Measurements from ENCODE around the gene ZNF219.
"Not testable (repeated sequence)": the region's sequence is repeated elsewhere in the genome, so short reads cannot be mapped to it uniquely, and the experiment has no call there.

Gene ZNF219

DNA sequence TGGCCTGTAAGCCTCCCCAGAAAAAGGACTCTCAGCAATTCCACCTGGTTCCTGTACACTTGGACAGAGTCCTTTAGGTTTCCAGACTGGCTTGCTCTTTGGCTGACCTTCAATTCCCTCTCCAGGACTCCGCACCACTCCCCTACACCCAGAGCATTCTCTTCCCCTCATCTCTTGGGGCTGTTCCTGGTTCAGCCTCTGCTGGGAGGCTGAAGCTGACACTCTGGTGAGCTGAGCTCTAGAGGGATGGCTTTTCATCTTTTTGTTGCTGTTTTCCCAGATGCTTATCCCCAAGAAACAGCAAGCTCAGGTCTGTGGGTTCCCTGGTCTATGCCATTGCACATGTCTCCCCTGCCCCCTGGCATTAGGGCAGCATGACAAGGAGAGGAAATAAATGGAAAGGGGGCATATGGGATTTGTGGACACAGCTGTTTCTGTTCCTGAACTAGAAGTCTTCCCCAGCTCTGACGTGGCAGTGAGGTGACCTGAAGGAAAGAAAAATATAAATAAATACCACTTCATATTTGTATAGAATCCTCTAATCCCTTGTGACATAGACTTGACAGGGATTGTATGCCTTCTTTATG, 55.0 kb downstream of the ZNF219 start:
- no peak for DNase-seq (ENCODE audit: low read depth)

GRCh38 chr14:21042918-21043317, 55.5 kb downstream of the ZNF219 start:
- no peak for DNase-seq (ENCODE audit: low read depth)

GRCh38 chr14:21041676-21042433, 56.6 kb downstream of the ZNF219 start, which contains the start of gene RNASE7:
Gene RNASE7 (plus strand): TSS chr14:21042362. CDS start chr14:21042993, 631 bp downstream.
- no peak for DNase-seq (ENCODE audit: low read depth)

GRCh38 chr14:21040941-21041340, 57.5 kb downstream of the ZNF219 start:
- not testable (repeated sequence) for DNase-seq (ENCODE audit: low read depth)

GRCh38 chr14:21040370-21040925, 58.0 kb downstream of the ZNF219 start:
- DNase-seq (ENCODE audit: low read depth): no peak

Measured in stimulated activated CD4-positive, alpha-beta T cell treated with anti-CD3 and anti-CD28 coated beads, Interleukin-2, amount 100 ng/mL, for 4 hours (primary cell).